HepG2 (cell line): ENCODE data around the gene NRG3.

Experiments used
- ATF2 ChIP-seq: sonication (generic); formaldehyde crosslinking; IDR thresholded peaks from 2 replicates; pipeline ENCODE4 v1.4.0; 2020; ENCODE audit warnings: missing genetic modification reagents
- CTCF ChIP-seq: sonication (generic); formaldehyde crosslinking; IDR thresholded peaks from 2 replicates; pipeline ENCODE4 v1.5.0; 2020; ENCODE audit warnings: mild to moderate bottlenecking, missing genetic modification reagents, moderate library complexity
- DR1 ChIP-seq: sonication (generic); formaldehyde crosslinking; IDR thresholded peaks from 2 replicates; pipeline ENCODE4 v1.8.0; 2021; ENCODE audit warnings: mild to moderate bottlenecking, missing genetic modification reagents, inconsistent platforms
- FOXK2 ChIP-seq: fragments of 450-650 bp; IDR thresholded peaks from 2 replicates; pipeline ENCODE4 v1.6.1; 2016
- GATAD1 ChIP-seq: IDR thresholded peaks from 2 replicates; pipeline ENCODE4 v1.6.1; 2016; ENCODE audit warnings: missing genetic modification reagents, missing compliant biosample characterization
- HOXA9 ChIP-seq: sonication (generic); formaldehyde crosslinking; IDR thresholded peaks from 2 replicates; pipeline ENCODE4 v1.8.1; 2022; ENCODE audit warnings: missing genetic modification reagents, mild to moderate bottlenecking, moderate library complexity, borderline replicate concordance
- SMAD1 ChIP-seq: sonication (generic); formaldehyde crosslinking; IDR thresholded peaks from 2 replicates; pipeline ENCODE4 v1.4.0; 2020; ENCODE audit warnings: missing genetic modification reagents, low read depth, mild to moderate bottlenecking, borderline replicate concordance
- ZNF468 ChIP-seq: sonication (generic); formaldehyde crosslinking; IDR thresholded peaks from 2 replicates; pipeline ENCODE4 v1.8.0; 2022; ENCODE audit warnings: mild to moderate bottlenecking, moderate library complexity, missing genetic modification reagents
- ZNF530 ChIP-seq: sonication (generic); formaldehyde crosslinking; IDR thresholded peaks from 2 replicates; pipeline ENCODE4 v1.5.0; 2020; ENCODE audit warnings: low read depth, mild to moderate bottlenecking, missing genetic modification reagents
- TF ChIP-seq, protein P1 (sequence below), 2 experiments: sonication (generic) in 1 of 2; formaldehyde crosslinking in 1 of 2; IDR thresholded peaks; 2 replicates each; pipeline versions ENCODE4 v1.4.0 to v1.6.1; 2018 to 2020; ENCODE audit warnings: missing genetic modification reagents in 2 of 2, borderline replicate concordance in 1 of 2, low read depth in 1 of 2, mild to moderate bottlenecking in 1 of 2, missing biosample characterization in 1 of 2
- TF ChIP-seq, protein P2 (sequence below): sonication (generic); formaldehyde crosslinking; IDR thresholded peaks from 2 replicates; pipeline ENCODE4 v1.5.0; 2020; ENCODE audit warnings: mild to moderate bottlenecking, missing genetic modification reagents
- TF ChIP-seq, protein P3 (sequence below), 2 experiments: IDR thresholded peaks; 2 replicates each; pipeline ENCODE4 v1.6.1; 2011 to 2012; ENCODE audit warnings: low read length in 2 of 2, borderline replicate concordance in 1 of 2, low read depth in 1 of 2, mild to moderate bottlenecking in 1 of 2, moderate library complexity in 1 of 2
- TF ChIP-seq, protein P4 (sequence below): IDR thresholded peaks from 2 replicates; pipeline ENCODE4 v1.6.1; 2016; ENCODE audit warnings: low read depth

DNA sequence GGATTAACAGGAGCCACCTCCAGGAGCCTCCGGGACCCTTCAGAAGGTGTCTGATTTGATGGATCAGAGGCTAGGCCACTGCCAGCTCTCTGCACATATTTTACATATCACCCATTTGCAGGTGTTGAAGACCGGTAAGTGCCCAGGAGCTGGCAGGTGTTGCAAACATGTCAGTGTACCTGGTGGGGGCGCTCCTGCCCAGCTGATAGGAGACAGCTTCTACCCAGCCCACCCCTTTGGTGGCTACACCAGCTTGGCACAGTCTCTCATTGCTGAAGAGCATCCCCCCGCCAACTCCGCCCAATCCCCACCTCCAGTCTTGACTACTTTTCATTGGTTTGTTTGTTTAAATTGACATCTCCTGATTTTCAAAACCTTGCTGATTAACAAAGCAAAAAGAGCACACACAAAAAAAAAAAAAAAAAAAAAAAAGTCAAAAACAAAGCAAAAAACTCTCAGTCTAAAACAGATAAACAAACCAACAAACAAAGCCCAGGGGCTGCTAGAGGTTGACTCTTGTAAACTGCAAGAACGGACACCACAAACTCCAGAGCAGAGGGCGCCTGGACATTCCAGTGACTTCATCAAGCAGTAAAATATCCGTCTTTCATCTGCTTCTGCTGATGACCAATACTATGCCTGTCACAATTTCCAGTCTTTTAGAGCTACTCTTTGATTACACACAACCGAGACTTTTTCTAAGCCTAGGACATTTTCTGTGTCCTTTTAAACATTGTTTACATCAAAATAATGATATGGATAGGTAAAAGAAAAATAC, 275.3 kb downstream of the NRG3 start:
- TF ChIP-seq, protein P1, sequence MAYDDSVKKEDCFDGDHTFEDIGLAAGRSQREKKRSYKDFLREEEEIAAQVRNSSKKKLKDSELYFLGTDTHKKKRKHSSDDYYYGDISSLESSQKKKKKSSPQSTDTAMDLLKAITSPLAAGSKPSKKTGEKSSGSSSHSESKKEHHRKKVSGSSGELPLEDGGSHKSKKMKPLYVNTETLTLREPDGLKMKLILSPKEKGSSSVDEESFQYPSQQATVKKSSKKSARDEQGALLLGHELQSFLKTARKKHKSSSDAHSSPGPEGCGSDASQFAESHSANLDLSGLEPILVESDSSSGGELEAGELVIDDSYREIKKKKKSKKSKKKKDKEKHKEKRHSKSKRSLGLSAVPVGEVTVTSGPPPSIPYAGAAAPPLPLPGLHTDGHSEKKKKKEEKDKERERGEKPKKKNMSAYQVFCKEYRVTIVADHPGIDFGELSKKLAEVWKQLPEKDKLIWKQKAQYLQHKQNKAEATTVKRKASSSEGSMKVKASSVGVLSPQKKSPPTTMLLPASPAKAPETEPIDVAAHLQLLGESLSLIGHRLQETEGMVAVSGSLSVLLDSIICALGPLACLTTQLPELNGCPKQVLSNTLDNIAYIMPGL (CRISPR knock-in tag; IDR thresholded peaks at IDR 0.05; ENCODE audit: borderline replicate concordance in 1 of 2, low read depth in 1 of 2): no peak
- TF ChIP-seq, protein P2, sequence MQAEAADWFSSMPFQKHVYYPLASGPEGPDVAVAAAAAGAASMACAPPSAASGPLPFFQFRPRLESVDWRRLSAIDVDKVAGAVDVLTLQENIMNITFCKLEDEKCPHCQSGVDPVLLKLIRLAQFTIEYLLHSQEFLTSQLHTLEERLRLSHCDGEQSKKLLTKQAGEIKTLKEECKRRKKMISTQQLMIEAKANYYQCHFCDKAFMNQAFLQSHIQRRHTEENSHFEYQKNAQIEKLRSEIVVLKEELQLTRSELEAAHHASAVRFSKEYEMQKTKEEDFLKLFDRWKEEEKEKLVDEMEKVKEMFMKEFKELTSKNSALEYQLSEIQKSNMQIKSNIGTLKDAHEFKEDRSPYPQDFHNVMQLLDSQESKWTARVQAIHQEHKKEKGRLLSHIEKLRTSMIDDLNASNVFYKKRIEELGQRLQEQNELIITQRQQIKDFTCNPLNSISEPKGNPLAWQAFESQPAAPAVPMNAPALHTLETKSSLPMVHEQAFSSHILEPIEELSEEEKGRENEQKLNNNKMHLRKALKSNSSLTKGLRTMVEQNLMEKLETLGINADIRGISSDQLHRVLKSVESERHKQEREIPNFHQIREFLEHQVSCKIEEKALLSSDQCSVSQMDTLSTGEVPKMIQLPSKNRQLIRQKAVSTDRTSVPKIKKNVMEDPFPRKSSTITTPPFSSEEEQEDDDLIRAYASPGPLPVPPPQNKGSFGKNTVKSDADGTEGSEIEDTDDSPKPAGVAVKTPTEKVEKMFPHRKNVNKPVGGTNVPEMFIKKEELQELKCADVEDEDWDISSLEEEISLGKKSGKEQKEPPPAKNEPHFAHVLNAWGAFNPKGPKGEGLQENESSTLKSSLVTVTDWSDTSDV: no peak
- TF ChIP-seq ZNF530 (CRISPR knock-in tag) (no peak), DR1 (CRISPR knock-in tag) (no peak), HOXA9 (no peak), FOXK2 (no peak), ZNF468 (CRISPR knock-in tag) (no peak), SMAD1 (CRISPR knock-in tag) (no peak), CTCF (CRISPR knock-in tag) (no peak), GATAD1 (CRISPR knock-in tag) (no peak), ATF2 (CRISPR knock-in tag) (no peak)
- TF ChIP-seq, protein P3, sequence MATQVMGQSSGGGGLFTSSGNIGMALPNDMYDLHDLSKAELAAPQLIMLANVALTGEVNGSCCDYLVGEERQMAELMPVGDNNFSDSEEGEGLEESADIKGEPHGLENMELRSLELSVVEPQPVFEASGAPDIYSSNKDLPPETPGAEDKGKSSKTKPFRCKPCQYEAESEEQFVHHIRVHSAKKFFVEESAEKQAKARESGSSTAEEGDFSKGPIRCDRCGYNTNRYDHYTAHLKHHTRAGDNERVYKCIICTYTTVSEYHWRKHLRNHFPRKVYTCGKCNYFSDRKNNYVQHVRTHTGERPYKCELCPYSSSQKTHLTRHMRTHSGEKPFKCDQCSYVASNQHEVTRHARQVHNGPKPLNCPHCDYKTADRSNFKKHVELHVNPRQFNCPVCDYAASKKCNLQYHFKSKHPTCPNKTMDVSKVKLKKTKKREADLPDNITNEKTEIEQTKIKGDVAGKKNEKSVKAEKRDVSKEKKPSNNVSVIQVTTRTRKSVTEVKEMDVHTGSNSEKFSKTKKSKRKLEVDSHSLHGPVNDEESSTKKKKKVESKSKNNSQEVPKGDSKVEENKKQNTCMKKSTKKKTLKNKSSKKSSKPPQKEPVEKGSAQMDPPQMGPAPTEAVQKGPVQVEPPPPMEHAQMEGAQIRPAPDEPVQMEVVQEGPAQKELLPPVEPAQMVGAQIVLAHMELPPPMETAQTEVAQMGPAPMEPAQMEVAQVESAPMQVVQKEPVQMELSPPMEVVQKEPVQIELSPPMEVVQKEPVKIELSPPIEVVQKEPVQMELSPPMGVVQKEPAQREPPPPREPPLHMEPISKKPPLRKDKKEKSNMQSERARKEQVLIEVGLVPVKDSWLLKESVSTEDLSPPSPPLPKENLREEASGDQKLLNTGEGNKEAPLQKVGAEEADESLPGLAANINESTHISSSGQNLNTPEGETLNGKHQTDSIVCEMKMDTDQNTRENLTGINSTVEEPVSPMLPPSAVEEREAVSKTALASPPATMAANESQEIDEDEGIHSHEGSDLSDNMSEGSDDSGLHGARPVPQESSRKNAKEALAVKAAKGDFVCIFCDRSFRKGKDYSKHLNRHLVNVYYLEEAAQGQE (IDR thresholded peaks at IDR 0.05; ENCODE audit: borderline replicate concordance in 1 of 2, low read depth in 1 of 2, low read length in 2 of 2): no peak
- TF ChIP-seq, protein P4, sequence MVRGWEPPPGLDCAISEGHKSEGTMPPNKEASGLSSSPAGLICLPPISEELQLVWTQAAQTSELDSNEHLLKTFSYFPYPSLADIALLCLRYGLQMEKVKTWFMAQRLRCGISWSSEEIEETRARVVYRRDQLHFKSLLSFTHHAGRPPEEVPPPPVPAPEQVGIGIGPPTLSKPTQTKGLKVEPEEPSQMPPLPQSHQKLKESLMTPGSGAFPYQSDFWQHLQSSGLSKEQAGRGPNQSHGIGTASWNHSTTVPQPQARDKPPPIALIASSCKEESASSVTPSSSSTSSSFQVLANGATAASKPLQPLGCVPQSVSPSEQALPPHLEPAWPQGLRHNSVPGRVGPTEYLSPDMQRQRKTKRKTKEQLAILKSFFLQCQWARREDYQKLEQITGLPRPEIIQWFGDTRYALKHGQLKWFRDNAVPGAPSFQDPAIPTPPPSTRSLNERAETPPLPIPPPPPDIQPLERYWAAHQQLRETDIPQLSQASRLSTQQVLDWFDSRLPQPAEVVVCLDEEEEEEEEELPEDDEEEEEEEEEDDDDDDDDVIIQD: no peak
